WTC11 (cell line): ENCODE data around the gene DESI1. TPM values are rescaled to one million over a fixed set of nuclear protein-coding genes. Genes with fewer than 3 reads are reported as not detected.
"Not testable (repeated sequence)": the region's sequence is repeated elsewhere in the genome, so short reads cannot be mapped to it uniquely, and the experiment has no call there.

ENCODE experiments used
- ATAC-seq: fragments of 200-7000 bp; cut with Tn5 transposase; 2 replicates; pipeline ENCODE4 v1.10.0; 2021; ENCODE audit warnings: mild to moderate bottlenecking, moderate library complexity
- CTCF ChIA-PET: fragments of 300-600 bp; sonication (Branson Sonifier 250); formaldehyde crosslinking; loops from one replicate; lab custom pipeline; 2021; ENCODE audit warnings: antibody characterized with exemption; lab: Charles Lee
- POLR2A ChIA-PET: fragments of 350-600 bp; sonication (Branson Sonifier 250); formaldehyde crosslinking; loops from one replicate; lab custom pipeline; 2021; ENCODE audit warnings: antibody characterized with exemption; lab: Charles Lee
- DNase-seq: peaks from one replicate; pipeline ENCODE4 v3.0.0; 2021; ENCODE audit warnings: low spot score
- H3K27ac Mint-ChIP-seq: 2 replicates; pipeline ENCODE4 v1.8.0; 2021; ENCODE audit warnings: mixed read lengths
- H3K27me3 Mint-ChIP-seq: 2 replicates; pipeline ENCODE4 v1.8.0; 2021; ENCODE audit warnings: low read depth, mild to moderate bottlenecking, moderate library complexity, mixed read lengths
- H3K36me3 Mint-ChIP-seq: 2 replicates; pipeline ENCODE4 v1.8.0; 2021; ENCODE audit warnings: mixed read lengths
- H3K4me1 Mint-ChIP-seq: 2 replicates; pipeline ENCODE4 v1.8.0; 2022; ENCODE audit warnings: mixed read lengths
- H3K4me3 Mint-ChIP-seq: 2 replicates; pipeline ENCODE4 v1.8.0; 2021; ENCODE audit warnings: mild to moderate bottlenecking, moderate library complexity, mixed read lengths
- H3K9me3 Mint-ChIP-seq: 2 replicates; pipeline ENCODE4 v1.8.0; 2021; ENCODE audit warnings: mixed read lengths
- ATF3 ChIP-seq: sonication (generic); formaldehyde crosslinking; conservative IDR thresholded peaks from 2 replicates; pipeline ENCODE4 v1.8.1; 2022; ENCODE audit warnings: mild to moderate bottlenecking, missing genetic modification reagents
- JAZF1 ChIP-seq: fragments of 250-450 bp; sonication (Bioruptor Pico); IDR thresholded peaks from 2 replicates; pipeline ENCODE4 v1.9.0; 2021; ENCODE audit warnings: moderate library complexity, mild to moderate bottlenecking, inconsistent platforms
- MAX ChIP-seq: sonication (generic); formaldehyde crosslinking; IDR thresholded peaks from 2 replicates; pipeline ENCODE4 v1.8.0; 2022; ENCODE audit warnings: mild to moderate bottlenecking, missing genetic modification reagents
- total RNA-seq: library from RNA; stranded (reverse); gene quantifications from 3 replicates; pipeline ENCODE4 v1.2.3, GENCODE V29; 2021
- TF ChIP-seq, protein P1 (sequence below): fragments of 200-600 bp; IDR thresholded peaks from 2 replicates; pipeline ENCODE4 v1.8.0; 2022; ENCODE audit warnings: antibody characterized with exemption
- TF ChIP-seq, protein P2 (sequence below): sonication (generic); formaldehyde crosslinking; IDR thresholded peaks from 2 replicates; pipeline ENCODE4 v1.8.1; 2022; ENCODE audit warnings: mild to moderate bottlenecking, moderate library complexity, missing genetic modification reagents
- TF ChIP-seq, protein P3 (sequence below): sonication (generic); formaldehyde crosslinking; IDR thresholded peaks from 2 replicates; pipeline ENCODE4 v1.8.0; 2023; ENCODE audit warnings: missing genetic modification reagents
- TF ChIP-seq, protein P4 (sequence below): fragments of 250-450 bp; sonication (Bioruptor Pico); IDR thresholded peaks from 2 replicates; pipeline ENCODE4 v1.9.0; 2021; ENCODE audit warnings: mild to moderate bottlenecking
- TF ChIP-seq, protein P5 (sequence below): fragments of 250-450 bp; sonication (Bioruptor Pico); conservative IDR thresholded peaks from 2 replicates; pipeline ENCODE4 v1.9.0; 2021; ENCODE audit warnings: mild to moderate bottlenecking
- TF ChIP-seq, protein P6 (sequence below): fragments of 250-450 bp; sonication (Bioruptor Pico); IDR thresholded peaks from 2 replicates; pipeline ENCODE4 v2.1.2; 2022; ENCODE audit warnings: mild to moderate bottlenecking, moderate library complexity

DESI1 gene
- total RNA-seq, 1 experiment from 2014 or later: 32.2 TPM

GRCh38 chr22:41641854-41642253 is 21.0 kb upstream of the DESI1 start:
- DNase-seq (no peak), ATAC-seq (no peak)
- Mint-ChIP-seq H3K36me3 (peaks cover 70% of the 10 kb centered on the region), H3K4me3 (no peak overlapping the region), H3K27me3 (no peaks in the 10 kb centered on the region), H3K27ac (no peak overlapping the region), H3K9me3 (no peaks in the 10 kb centered on the region), H3K4me1 (no peaks in the 10 kb centered on the region)
- TF ChIP-seq, protein P1, sequence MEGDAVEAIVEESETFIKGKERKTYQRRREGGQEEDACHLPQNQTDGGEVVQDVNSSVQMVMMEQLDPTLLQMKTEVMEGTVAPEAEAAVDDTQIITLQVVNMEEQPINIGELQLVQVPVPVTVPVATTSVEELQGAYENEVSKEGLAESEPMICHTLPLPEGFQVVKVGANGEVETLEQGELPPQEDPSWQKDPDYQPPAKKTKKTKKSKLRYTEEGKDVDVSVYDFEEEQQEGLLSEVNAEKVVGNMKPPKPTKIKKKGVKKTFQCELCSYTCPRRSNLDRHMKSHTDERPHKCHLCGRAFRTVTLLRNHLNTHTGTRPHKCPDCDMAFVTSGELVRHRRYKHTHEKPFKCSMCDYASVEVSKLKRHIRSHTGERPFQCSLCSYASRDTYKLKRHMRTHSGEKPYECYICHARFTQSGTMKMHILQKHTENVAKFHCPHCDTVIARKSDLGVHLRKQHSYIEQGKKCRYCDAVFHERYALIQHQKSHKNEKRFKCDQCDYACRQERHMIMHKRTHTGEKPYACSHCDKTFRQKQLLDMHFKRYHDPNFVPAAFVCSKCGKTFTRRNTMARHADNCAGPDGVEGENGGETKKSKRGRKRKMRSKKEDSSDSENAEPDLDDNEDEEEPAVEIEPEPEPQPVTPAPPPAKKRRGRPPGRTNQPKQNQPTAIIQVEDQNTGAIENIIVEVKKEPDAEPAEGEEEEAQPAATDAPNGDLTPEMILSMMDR: no peak
- TF ChIP-seq, protein P2, sequence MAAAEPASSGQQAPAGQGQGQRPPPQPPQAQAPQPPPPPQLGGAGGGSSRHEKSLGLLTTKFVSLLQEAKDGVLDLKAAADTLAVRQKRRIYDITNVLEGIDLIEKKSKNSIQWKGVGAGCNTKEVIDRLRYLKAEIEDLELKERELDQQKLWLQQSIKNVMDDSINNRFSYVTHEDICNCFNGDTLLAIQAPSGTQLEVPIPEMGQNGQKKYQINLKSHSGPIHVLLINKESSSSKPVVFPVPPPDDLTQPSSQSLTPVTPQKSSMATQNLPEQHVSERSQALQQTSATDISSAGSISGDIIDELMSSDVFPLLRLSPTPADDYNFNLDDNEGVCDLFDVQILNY (CRISPR knock-in tag): no peak
- TF ChIP-seq MAX (no peak), JAZF1 (CRISPR knock-in tag) (no peak)
- CTCF ChIA-PET: no interaction called here
- POLR2A ChIA-PET: no interaction called here

GRCh38 chr22:41638748-41639147 is 17.9 kb upstream of the DESI1 start:
- POLR2A ChIA-PET: interaction anchor here (0.6 kb wide), 2 partner anchors 30 to 50 kb away, joined by 4 to 5 read pairs; partner anchors contain the start of gene SNU13
- DNase-seq: no peak
- TF ChIP-seq, protein P3, sequence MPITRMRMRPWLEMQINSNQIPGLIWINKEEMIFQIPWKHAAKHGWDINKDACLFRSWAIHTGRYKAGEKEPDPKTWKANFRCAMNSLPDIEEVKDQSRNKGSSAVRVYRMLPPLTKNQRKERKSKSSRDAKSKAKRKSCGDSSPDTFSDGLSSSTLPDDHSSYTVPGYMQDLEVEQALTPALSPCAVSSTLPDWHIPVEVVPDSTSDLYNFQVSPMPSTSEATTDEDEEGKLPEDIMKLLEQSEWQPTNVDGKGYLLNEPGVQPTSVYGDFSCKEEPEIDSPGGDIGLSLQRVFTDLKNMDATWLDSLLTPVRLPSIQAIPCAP: no peak
- H3K4me3 Mint-ChIP-seq: no peak overlapping the region
- H3K4me1 Mint-ChIP-seq: no peaks in the 10 kb centered on the region
- no peak for ATAC-seq
- H3K27me3 Mint-ChIP-seq: no peaks in the 10 kb centered on the region
- no peak overlapping the region for H3K27ac Mint-ChIP-seq
- CTCF ChIA-PET: interaction anchor here (1.8 kb wide), 1 partner anchor 28 kb away, joined by 9 read pairs; no protein-coding TSS in a partner anchor
- no peaks in the 10 kb centered on the region for H3K9me3 Mint-ChIP-seq
- peaks cover 83% of the 10 kb centered on the region for H3K36me3 Mint-ChIP-seq

GRCh38 chr22:41638124-41638523 is 17.3 kb upstream of the DESI1 start:
- DNase-seq: no peak
- no peak for ATAC-seq
- ChIA-PET CTCF (no interaction called here), POLR2A (interaction anchor here (0.6 kb wide), 1 partner anchor 1230 kb away, joined by 3 read pairs; no protein-coding TSS in a partner anchor)
- no peak overlapping the region for H3K4me3 Mint-ChIP-seq
- no peak for TF ChIP-seq MAX
- TF ChIP-seq, protein P4, sequence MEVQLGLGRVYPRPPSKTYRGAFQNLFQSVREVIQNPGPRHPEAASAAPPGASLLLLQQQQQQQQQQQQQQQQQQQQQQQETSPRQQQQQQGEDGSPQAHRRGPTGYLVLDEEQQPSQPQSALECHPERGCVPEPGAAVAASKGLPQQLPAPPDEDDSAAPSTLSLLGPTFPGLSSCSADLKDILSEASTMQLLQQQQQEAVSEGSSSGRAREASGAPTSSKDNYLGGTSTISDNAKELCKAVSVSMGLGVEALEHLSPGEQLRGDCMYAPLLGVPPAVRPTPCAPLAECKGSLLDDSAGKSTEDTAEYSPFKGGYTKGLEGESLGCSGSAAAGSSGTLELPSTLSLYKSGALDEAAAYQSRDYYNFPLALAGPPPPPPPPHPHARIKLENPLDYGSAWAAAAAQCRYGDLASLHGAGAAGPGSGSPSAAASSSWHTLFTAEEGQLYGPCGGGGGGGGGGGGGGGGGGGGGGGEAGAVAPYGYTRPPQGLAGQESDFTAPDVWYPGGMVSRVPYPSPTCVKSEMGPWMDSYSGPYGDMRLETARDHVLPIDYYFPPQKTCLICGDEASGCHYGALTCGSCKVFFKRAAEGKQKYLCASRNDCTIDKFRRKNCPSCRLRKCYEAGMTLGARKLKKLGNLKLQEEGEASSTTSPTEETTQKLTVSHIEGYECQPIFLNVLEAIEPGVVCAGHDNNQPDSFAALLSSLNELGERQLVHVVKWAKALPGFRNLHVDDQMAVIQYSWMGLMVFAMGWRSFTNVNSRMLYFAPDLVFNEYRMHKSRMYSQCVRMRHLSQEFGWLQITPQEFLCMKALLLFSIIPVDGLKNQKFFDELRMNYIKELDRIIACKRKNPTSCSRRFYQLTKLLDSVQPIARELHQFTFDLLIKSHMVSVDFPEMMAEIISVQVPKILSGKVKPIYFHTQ (CRISPR knock-in tag): no peak
- TF ChIP-seq, protein P5, sequence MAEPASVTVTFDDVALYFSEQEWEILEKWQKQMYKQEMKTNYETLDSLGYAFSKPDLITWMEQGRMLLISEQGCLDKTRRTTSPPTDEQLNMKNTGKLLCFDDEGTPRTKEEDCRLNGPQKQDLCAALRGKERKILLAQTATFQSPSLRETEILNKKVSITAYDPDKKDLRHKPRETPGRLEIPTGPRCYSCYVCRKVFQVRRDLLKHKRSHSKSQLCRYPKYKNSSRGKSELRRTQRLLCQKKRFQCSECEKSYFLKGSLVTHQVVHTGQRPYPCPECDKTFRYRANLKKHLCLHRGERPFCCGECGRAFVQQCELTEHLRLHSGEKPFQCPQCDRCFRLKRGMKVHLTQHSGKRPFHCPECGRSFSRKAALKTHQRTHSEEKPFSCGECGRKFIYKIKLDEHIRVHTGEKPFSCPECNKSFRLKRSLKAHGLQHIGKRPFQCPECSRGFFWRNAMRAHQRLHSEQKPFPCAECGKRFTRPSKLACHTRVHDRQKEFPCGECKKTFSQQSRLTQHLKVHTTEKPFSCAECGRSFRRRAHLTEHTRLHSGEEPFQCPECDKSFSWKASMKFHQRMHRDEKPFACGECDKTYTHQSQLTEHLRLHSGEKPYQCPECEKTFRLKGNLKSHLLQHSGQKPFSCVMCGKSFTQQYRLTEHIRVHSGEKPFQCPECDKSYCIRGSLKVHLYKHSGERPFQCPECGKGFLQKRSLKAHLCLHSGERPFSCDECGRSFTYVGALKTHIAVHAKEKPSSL (CRISPR knock-in tag): no peak
- no peak for TF ChIP-seq ATF3
- TF ChIP-seq, protein P6, sequence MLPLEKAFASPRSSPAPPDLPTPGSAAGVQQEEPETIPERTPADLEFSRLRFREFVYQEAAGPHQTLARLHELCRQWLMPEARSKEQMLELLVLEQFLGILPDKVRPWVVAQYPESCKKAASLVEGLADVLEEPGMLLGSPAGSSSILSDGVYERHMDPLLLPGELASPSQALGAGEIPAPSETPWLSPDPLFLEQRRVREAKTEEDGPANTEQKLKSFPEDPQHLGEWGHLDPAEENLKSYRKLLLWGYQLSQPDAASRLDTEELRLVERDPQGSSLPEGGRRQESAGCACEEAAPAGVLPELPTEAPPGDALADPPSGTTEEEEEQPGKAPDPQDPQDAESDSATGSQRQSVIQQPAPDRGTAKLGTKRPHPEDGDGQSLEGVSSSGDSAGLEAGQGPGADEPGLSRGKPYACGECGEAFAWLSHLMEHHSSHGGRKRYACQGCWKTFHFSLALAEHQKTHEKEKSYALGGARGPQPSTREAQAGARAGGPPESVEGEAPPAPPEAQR (CRISPR knock-in tag): no peak
- H3K27me3 Mint-ChIP-seq: no peaks in the 10 kb centered on the region
- no peaks in the 10 kb centered on the region for H3K9me3 Mint-ChIP-seq
- peaks cover 86% of the 10 kb centered on the region for H3K36me3 Mint-ChIP-seq
- H3K4me1 Mint-ChIP-seq: no peaks in the 10 kb centered on the region
- no peak overlapping the region for H3K27ac Mint-ChIP-seq

DNA sequence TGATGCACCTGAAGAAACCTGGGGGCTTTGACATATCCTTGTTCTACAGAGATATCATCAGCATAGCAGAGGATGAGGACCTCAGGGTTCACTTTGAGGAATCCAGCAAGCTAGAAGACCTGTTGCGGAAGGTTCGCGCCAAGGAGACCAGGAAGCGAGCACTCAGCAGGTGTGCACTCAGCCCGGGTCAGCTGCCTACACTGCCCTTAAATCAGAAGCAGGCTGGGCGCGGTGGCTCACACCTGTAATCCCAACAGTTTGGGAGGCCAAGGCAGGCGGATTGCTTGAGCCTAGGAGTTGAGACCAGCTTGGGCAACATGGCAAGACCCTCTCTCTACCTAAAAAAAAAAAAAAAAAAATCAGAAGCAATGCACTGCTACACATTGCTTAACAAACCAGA is 16.8 kb upstream of the DESI1 start:
- H3K27me3 Mint-ChIP-seq, CTCF ChIA-PET, H3K4me3 Mint-ChIP-seq, ATAC-seq, H3K27ac Mint-ChIP-seq, H3K4me1 Mint-ChIP-seq, H3K9me3 Mint-ChIP-seq, DNase-seq: not testable (repeated sequence)
- peaks cover 82% of the 10 kb centered on the region for H3K36me3 Mint-ChIP-seq
- POLR2A ChIA-PET: interaction anchor here (0.6 kb wide), 2 partner anchors 511 to 1231 kb away, joined by 3 to 4 read pairs; no protein-coding TSS in a partner anchor
